ENCODE measurements around the gene MAP2K6.

Gene MAP2K6

DNA sequence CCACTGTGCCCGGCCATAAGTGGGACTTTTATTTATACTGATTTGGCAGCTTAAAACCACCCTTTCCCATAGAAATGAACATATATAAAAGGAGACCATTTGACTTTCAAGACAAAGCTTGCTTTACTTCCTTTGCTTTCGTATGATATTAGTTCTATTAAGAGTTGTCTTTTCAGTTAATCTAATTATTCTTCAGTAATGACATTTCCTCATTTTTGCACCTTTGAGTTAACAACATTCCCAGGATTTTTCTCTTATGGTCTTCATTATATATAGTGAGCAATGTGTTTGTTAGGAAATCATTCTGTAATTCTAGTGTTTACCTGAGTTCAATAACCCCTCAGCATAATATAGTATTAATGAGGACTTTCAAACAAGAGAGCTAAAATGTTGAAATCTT, 173.8 kb downstream of the MAP2K6 start:
- DNase-seq = no peak

DNA sequence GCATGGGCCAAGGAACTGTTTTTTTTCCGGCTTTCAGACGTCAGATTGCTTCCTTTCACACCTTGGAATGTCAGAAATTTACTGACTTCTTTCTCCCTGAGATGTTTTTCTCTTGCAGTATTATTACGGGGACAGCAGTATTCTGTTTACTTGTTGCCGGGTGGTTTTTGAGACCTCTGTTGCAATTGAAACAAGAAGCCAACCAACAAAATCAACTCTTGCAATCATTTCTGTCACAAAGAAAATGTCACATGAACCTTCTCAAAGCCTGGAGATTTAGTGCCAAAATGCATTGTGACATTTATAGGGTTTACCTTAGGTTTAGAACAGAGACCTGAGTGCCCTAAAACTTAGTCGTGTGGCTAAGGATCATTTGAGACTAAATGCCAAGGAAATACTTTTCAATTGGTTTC, 174.3 kb downstream of the MAP2K6 start:
- DNase-seq = no peak

DNA sequence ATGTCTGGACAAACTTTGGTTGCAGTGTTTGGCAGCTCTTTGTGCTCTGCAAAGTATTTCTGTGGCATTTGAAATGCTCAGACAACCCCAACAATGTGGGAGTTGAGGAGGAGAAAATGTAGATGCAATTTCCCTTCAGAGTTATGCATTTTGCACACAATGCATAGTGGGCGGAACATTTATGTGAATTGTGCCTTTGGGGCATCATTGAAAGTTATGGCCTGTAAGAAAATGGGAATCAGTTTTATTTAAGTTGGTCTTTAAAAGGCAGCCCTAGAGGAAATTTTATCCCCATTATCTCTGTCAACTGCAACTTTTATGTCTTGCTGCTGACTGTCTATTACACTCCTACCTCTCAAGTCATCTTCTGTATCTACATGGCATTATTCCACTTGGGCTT, 176.2 kb downstream of the MAP2K6 start:
- no peak for DNase-seq

DNA sequence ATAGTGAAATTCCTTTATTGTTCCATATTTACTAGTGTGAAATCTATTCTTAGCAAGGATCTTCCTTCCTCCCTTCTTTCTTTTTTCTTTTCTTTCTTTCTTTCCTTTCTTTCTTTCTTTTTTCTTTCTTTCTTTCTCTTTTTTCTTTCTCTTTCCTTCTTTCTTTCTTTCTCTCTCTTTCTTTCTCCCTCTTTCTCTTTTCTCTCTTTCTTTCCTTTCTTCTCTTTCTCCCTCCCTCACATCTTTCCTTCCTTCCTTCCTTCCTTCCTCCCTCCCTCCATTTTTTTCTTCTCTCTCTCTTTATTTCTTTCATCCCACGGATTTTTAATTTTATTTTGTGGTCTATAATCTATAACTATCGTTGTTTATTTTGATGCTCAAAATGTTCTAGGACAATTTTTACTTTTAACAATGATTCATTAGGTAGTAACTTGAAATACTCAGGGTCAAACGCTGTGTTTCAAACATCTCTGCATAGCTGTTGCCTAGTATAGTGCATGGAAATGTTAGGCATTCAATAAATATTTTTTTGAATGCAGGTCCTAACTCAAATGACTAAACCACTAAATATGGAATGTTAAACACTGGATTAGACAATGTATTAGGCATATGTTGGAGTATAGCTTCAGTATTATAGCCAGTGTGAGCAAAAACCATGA, 178.3 kb downstream of the MAP2K6 start:
- DNase-seq = no peak

DNA sequence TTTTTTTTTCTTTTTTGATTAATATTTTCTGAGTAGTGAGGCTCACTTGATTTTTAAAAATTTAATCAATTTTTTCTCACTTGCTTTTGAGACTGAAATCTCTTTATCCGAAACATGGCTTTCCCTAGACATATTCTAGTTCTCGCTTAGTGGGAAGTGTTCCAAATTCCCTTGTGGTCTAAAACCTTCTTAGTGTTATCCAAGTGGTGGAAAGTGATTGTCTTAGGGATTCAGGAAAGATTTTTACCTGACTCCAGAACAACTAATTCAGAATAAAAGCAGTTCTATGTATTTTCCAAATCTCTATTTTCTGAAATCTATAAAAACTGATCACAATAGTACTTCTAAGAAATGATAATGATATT, 178.8 kb downstream of the MAP2K6 start:
- no peak for DNase-seq

DNA sequence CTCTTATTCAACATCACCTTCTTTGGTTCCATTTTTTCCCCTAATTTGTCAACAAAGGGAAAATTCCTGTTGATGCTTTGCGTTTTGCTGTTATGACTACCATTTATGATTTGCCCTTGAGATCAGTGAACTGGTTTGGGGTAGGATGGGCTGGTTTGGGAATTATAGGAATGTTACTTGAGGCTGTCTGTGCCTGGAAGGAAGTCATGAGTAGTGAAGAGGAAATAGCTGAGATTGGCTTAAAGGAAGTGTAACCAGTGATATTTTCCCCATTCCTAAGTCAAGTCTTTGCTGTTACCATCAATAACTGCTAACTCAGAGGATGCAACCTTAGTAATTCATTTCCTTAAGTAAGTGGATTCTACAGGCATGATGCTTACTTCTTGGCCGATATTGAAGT, 179.2 kb downstream of the MAP2K6 start:
- no peak for DNase-seq

DNA sequence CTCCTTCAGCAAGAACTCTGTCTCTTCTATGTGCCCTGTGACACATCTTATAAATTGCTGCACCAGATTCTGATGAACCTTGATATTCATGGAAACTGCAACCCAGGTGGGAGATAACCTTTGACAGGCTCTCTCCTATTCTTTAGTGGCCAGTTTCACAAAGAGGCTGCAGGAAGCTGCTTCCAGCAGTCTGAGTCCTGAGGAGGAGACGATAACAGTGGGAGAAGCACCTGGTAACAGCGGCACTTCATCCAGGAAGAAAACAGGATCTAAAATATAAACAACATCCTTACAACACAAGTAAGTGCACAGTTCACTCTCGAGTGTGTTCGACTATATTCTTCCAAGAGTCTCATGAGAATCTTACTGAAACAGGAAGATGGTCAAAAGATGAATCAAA, 180.1 kb downstream of the MAP2K6 start:
- no peak for DNase-seq

DNA sequence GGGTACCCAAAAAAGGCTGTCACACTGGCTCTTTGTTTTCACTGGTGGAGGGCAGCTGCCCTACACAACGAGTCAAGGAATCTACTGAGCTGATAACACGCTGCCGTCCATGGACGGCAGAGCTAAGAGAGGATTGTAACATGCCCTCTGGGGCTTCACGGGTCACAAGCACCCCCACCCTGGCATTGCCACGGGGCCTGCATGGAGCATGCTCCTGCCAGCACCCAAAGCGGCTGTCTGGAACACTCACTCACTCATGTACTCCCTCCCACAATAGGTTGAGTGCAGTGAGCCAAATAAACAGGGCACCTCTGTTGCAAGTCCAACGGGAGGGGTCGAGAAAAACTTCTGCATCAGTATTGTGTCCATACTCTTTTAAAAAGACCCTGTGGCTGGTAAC, 181.6 kb downstream of the MAP2K6 start:
- no peak for DNase-seq

DNA sequence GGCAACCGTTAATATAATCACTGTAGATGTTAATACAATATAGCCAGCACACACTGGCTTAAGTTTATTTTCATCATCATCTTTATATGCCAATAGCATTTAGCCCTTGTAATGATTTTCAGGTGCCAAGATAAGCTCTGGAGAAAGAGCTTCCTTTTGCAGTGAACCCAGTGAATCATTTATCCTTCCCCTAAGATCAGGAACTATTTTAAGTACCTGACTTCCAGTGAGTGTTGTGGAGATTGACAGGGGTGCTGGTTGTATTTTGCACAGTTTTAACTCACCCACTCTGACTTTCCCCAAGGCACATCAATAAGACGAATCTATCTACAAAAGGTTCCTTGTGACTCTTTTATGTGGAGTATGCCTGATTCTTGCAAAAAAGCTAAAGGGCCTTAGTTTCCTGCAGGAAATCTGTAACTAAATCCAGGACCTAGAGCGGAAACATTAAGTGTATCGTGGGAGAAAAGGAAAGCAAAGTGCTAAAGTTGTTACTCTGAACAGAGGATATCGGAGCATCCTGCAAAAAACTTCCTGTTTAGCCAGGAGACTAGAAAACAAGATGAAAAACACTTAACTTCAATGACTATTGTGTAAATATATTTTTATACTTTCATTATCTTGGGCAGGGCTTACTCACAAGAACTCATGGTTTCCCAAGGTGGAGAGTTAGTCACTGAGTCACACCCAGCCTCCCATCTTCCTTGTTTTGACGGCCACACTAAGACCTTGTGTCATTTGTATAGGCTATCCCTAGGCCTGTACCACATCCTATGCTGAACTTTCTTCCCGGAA, 183.6 kb downstream of the MAP2K6 start:
- DNase-seq = no peak

DNA sequence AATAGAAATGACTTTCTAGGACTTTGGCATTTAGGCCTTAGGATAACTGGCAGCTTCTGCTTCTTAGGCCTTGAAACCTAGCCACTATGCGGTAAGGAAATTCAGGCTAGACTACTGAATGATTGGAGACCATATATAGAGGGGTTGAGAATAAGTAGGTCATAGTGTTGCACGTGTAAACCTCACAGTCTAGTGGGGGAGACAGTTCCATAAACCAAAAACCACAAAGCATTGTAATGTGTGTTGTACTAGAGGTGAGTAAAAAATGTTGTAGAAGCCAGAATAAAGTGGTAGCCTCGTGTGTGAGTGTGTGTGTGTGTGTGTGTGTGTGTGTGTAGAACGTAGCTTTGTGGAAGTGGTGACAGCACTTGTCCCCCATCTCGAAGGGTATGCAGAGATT, 188.5 kb downstream of the MAP2K6 start:
- DNase-seq = no peak

Data from NCI-H1436 (cell line).